ENCODE measurements around the gene FRAT1.
"Not testable (repeated sequence)": the region's sequence is repeated elsewhere in the genome, so short reads cannot be mapped to it uniquely, and the experiment has no call there.

The FRAT1 gene

GRCh38 chr10:97318772-97319651 is at the start of gene FRAT1:
FRAT1 (plus strand) TSS chr10:97319271; CDS start chr10:97319454, 183 bp downstream.
- peak; percentile 88 to 97 for DNase-seq

GRCh38 chr10:97270523-97271154 is 48.4 kb upstream of the FRAT1 start:
- DNase-seq, result no peak

- no peak for DNase-seq
Measured at GRCh38 chr10:97273700-97274099, 45.4 kb upstream of the FRAT1 start.

GRCh38 chr10:97274828-97275227 is 44.2 kb upstream of the FRAT1 start:
- DNase-seq, result peak in 1 of 2 donors; percentile 33

GRCh38 chr10:97277551-97277950 is 41.5 kb upstream of the FRAT1 start:
- no peak for DNase-seq

GRCh38 chr10:97278491-97278989 is 40.5 kb upstream of the FRAT1 start:
- no peak for DNase-seq

GRCh38 chr10:97279121-97279815 is 39.8 kb upstream of the FRAT1 start:
- DNase-seq, result no peak

- DNase-seq, result no peak
Measured at GRCh38 chr10:97280783-97281182, 38.3 kb upstream of the FRAT1 start.

- not testable (repeated sequence) for DNase-seq
Measured at GRCh38 chr10:97290076-97290475, 29.0 kb upstream of the FRAT1 start.

- not testable (repeated sequence) for DNase-seq
Measured at GRCh38 chr10:97290576-97291356, 28.3 kb upstream of the FRAT1 start.

GRCh38 chr10:97291357-97292096 is 27.5 kb upstream of the FRAT1 start:
- no peak for DNase-seq

GRCh38 chr10:97292097-97292861 is 26.8 kb upstream of the FRAT1 start, which contains the start of gene ARHGAP19:
ARHGAP19 (minus strand) TSS chr10:97292637; CDS start chr10:97292627, 10 bp downstream.
- DNase-seq, result peak; percentile 68 to 98

- no peak for DNase-seq
Measured at GRCh38 chr10:97292862-97293198, 26.2 kb upstream of the FRAT1 start.

- DNase-seq, result no peak
Measured at GRCh38 chr10:97297556-97298222, 21.4 kb upstream of the FRAT1 start.

GRCh38 chr10:97298223-97298571 is 20.9 kb upstream of the FRAT1 start:
- no peak for DNase-seq

- DNase-seq, result no peak
Measured at GRCh38 chr10:97300980-97301379, 18.1 kb upstream of the FRAT1 start.

- no peak for DNase-seq
Measured at GRCh38 chr10:97302088-97302791, 16.8 kb upstream of the FRAT1 start.

GRCh38 chr10:97307441-97307840 is 11.6 kb upstream of the FRAT1 start:
- no peak for DNase-seq

GRCh38 chr10:97307866-97308780 is 10.9 kb upstream of the FRAT1 start:
- no peak for DNase-seq

Measured in bone marrow (tissue), 2 donors.